Parathyroid adenoma (tissue), 2 donors: ENCODE results near the gene EIF2B1.

Source experiments
- H2AFZ ChIP-seq: fragments of 300-600 bp; sonication (generic); one replicate; pipeline ENCODE4 v1.7.0; 2017; ENCODE audit warnings: antibody characterized with exemption, mild to moderate bottlenecking
- H3K27ac ChIP-seq: fragments of 300-600 bp; sonication (generic); one replicate; pipeline ENCODE4 v1.7.0; 2017
- H3K27me3 ChIP-seq: fragments of 300-600 bp; sonication (generic); one replicate; pipeline ENCODE4 v1.7.0; 2017; ENCODE audit warnings: low read length; ENCODE audit not compliant: control insufficient read depth, insufficient read depth
- H3K36me3 ChIP-seq: fragments of 300-600 bp; sonication (generic); one replicate; pipeline ENCODE4 v1.7.0; 2017; ENCODE audit warnings: low read length; ENCODE audit not compliant: control insufficient read depth, insufficient read depth
- H3K4me1 ChIP-seq: fragments of 300-600 bp; sonication (generic); one replicate; pipeline ENCODE4 v1.7.0; 2017; ENCODE audit warnings: control low read depth
- H3K4me2 ChIP-seq: fragments of 300-600 bp; sonication (generic); one replicate; pipeline ENCODE4 v1.7.0; 2017; ENCODE audit warnings: low read length
- H3K4me3 ChIP-seq: fragments of 300-600 bp; sonication (generic); one replicate; pipeline ENCODE4 v1.7.0; 2017; ENCODE audit warnings: low read depth, low read length
- H3K79me2 ChIP-seq: fragments of 300-600 bp; sonication (generic); one replicate; pipeline ENCODE4 v1.7.0; 2017; ENCODE audit warnings: control low read depth
- H3K9ac ChIP-seq: fragments of 300-600 bp; sonication (generic); one replicate; pipeline ENCODE4 v1.7.0; 2017; ENCODE audit warnings: mild to moderate bottlenecking
- H3K9me3 ChIP-seq: fragments of 300-600 bp; sonication (generic); one replicate; pipeline ENCODE4 v1.7.0; 2017; ENCODE audit warnings: low read length; ENCODE audit not compliant: control insufficient read depth
- CTCF ChIP-seq: fragments of 300-600 bp; sonication (generic); IDR thresholded peaks from one replicate; pipeline ENCODE4 v1.7.0; 2017; ENCODE audit warnings: antibody characterized with exemption, mild to moderate bottlenecking
- donor health status: primary hyperparathyroidism.

Gene EIF2B1

GRCh38 chr12:123578243-123578642 lies 55.2 kb downstream of the EIF2B1 start:
- H3K9ac ChIP-seq, result no peak overlapping the region
- no peaks in the 10 kb centered on the region for H3K9me3 ChIP-seq
- H3K4me3 ChIP-seq, result no peak overlapping the region
- H3K27ac ChIP-seq, result no peak overlapping the region
- H3K79me2 ChIP-seq, result no peaks in the 10 kb centered on the region
- no peak for TF ChIP-seq CTCF
- no peak overlapping the region for H3K4me2 ChIP-seq
- H3K4me1 ChIP-seq, result peaks cover 6% of the 10 kb centered on the region
- H3K27me3 ChIP-seq, result no peaks in the 10 kb centered on the region
- H3K36me3 ChIP-seq, result no peaks in the 10 kb centered on the region
- no peak overlapping the region for H2AFZ ChIP-seq

GRCh38 chr12:123576611-123577010 lies 56.9 kb downstream of the EIF2B1 start:
- no peaks in the 10 kb centered on the region for H3K4me1 ChIP-seq
- no peaks in the 10 kb centered on the region for H3K36me3 ChIP-seq
- no peak overlapping the region for H3K4me3 ChIP-seq
- no peak overlapping the region for H3K9ac ChIP-seq
- no peak overlapping the region for H2AFZ ChIP-seq
- H3K27ac ChIP-seq, result no peak overlapping the region
- H3K9me3 ChIP-seq, result no peaks in the 10 kb centered on the region
- no peak for TF ChIP-seq CTCF
- no peak overlapping the region for H3K4me2 ChIP-seq
- no peaks in the 10 kb centered on the region for H3K79me2 ChIP-seq
- H3K27me3 ChIP-seq, result no peaks in the 10 kb centered on the region

- Histone ChIP-seq H3K9ac (no peak overlapping the region), H3K36me3 (no peaks in the 10 kb centered on the region), H3K9me3 (no peaks in the 10 kb centered on the region), H3K27ac (no peak overlapping the region), H2AFZ (no peak overlapping the region), H3K4me2 (no peak overlapping the region), H3K4me1 (no peaks in the 10 kb centered on the region), H3K79me2 (no peaks in the 10 kb centered on the region), H3K27me3 (no peaks in the 10 kb centered on the region), H3K4me3 (no peak overlapping the region)
- no peak for TF ChIP-seq CTCF
Observed at GRCh38 chr12:123573870-123574269, 59.6 kb downstream of the EIF2B1 start.

- H3K79me2 ChIP-seq, result no peaks in the 10 kb centered on the region
- no peak overlapping the region for H3K27ac ChIP-seq
- H3K27me3 ChIP-seq, result no peaks in the 10 kb centered on the region
- H2AFZ ChIP-seq, result no peak overlapping the region
- no peaks in the 10 kb centered on the region for H3K4me1 ChIP-seq
- no peak for TF ChIP-seq CTCF
- H3K36me3 ChIP-seq, result no peaks in the 10 kb centered on the region
- no peak overlapping the region for H3K4me2 ChIP-seq
- H3K9me3 ChIP-seq, result no peaks in the 10 kb centered on the region
- H3K4me3 ChIP-seq, result no peak overlapping the region
- no peak overlapping the region for H3K9ac ChIP-seq
Observed at GRCh38 chr12:123572391-123572790, 61.1 kb downstream of the EIF2B1 start.

- H3K4me1 ChIP-seq, result no peaks in the 10 kb centered on the region
- H3K36me3 ChIP-seq, result no peaks in the 10 kb centered on the region
- H2AFZ ChIP-seq, result no peak overlapping the region
- no peak overlapping the region for H3K27ac ChIP-seq
- no peaks in the 10 kb centered on the region for H3K27me3 ChIP-seq
- H3K9ac ChIP-seq, result no peak overlapping the region
- TF ChIP-seq CTCF, result no peak
- H3K79me2 ChIP-seq, result no peaks in the 10 kb centered on the region
- H3K4me3 ChIP-seq, result no peak overlapping the region
- H3K9me3 ChIP-seq, result no peaks in the 10 kb centered on the region
- H3K4me2 ChIP-seq, result no peak overlapping the region
Observed at GRCh38 chr12:123571343-123571813, 62.1 kb downstream of the EIF2B1 start.
